NT2/D1 (cell line): ENCODE results near the gene SSBP2.

Experiments used
- SUZ12 ChIP-seq: IDR thresholded peaks from 2 replicates; pipeline ENCODE4 v1.6.1; 2011; ENCODE audit not compliant: insufficient read length, insufficient read depth; ENCODE audit errors: extremely low read depth
- YY1 ChIP-seq: IDR thresholded peaks from 2 replicates; pipeline ENCODE4 v1.6.1; 2011; ENCODE audit not compliant: insufficient read length, insufficient read depth
- ZNF274 ChIP-seq: IDR thresholded peaks from 2 replicates; pipeline ENCODE4 v1.6.1; 2011; ENCODE audit warnings: mild to moderate bottlenecking, low read depth, low read length

DNA sequence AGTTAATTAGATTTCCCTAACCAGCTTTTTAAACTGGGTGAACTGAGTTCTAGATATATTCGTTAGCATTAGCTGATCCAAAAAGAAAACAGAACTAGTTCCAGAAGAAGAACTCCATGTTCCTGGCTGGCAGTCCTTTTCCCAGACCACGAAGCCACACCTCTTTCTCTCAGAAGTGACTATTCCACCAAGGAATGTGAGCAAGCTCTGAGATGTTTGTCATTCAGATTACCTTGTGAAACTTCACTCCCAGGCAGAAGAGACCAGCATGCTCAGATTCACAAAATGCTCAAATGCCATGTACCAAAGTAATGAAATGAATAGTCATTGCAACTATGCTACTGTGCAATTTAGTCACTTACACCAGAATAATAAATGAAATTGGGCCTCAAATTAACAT, 4.4 kb upstream of the SSBP2 start:
- TF ChIP-seq YY1 (no peak), ZNF274 (no peak), SUZ12 (no peak)
